Neural cell (in vitro differentiated cells): Measurements from ENCODE around the gene CBLB. TPM values are rescaled to one million over a fixed set of nuclear protein-coding genes. Genes with fewer than 3 reads are reported as not detected.

Experiments used
- H2AFZ ChIP-seq: fragments of 200-600, 300-800 bp; sonication (generic), shearing (Covaris generic); 2 replicates; pipeline ENCODE4 v1.6.0; 2014; ENCODE audit warnings: low read depth, mild to moderate bottlenecking, antibody characterized with exemption, low read length, moderate library complexity
- H3F3A ChIP-seq: fragments of 200-600 bp; shearing (Covaris generic); 2 replicates; pipeline ENCODE4 v1.6.1; 2016; ENCODE audit warnings: mild to moderate bottlenecking, moderate library complexity, mixed read lengths, antibody characterized with exemption, low read length; ENCODE audit not compliant: insufficient read depth, poor library complexity, severe bottlenecking
- H3K27ac ChIP-seq: fragments of 200-600, 300-800 bp; sonication (generic), shearing (Covaris generic); 2 replicates; pipeline ENCODE4 v1.5.1; 2014; ENCODE audit warnings: mild to moderate bottlenecking, low read length, moderate library complexity
- H3K27me3 ChIP-seq: fragments of 300-800, 200-600 bp; sonication (generic), shearing (Covaris generic); 2 replicates; pipeline ENCODE4 v1.6.0; 2014; ENCODE audit warnings: mild to moderate bottlenecking, low read depth, low read length, moderate library complexity; ENCODE audit not compliant: insufficient read depth
- H3K36me3 ChIP-seq: fragments of 300-800, 200-600 bp; sonication (generic), shearing (Covaris generic); 2 replicates; pipeline ENCODE4 v1.5.1; 2014; ENCODE audit warnings: mild to moderate bottlenecking, antibody characterized with exemption, low read length, moderate library complexity; ENCODE audit not compliant: insufficient read depth
- H3K4me2 ChIP-seq: fragments of 300-800, 200-600 bp; sonication (generic), shearing (Covaris generic); 2 replicates; pipeline ENCODE4 v1.6.0; 2014; ENCODE audit warnings: mild to moderate bottlenecking, low read length
- H3K4me3 ChIP-seq: fragments of 300-800, 200-600 bp; sonication (generic), shearing (Covaris generic); 2 replicates; pipeline ENCODE4 v1.5.1; 2014; ENCODE audit warnings: mild to moderate bottlenecking, low read length, moderate library complexity
- H3K79me2 ChIP-seq: fragments of 200-600 bp; shearing (Covaris generic); replicated peaks from 2 replicates; pipeline ENCODE4 v1.6.0; 2014; ENCODE audit warnings: mild to moderate bottlenecking, low read length, moderate library complexity; ENCODE audit not compliant: insufficient read depth
- H3K9ac ChIP-seq: fragments of 300-800, 200-600 bp; sonication (generic), shearing (Covaris generic); 2 replicates; pipeline ENCODE4 v1.6.1; 2016; ENCODE audit warnings: mild to moderate bottlenecking, low read length, mixed read lengths
- H3K9me2 ChIP-seq: fragments of 200-600 bp; shearing (Covaris generic); 2 replicates; pipeline ENCODE4 v1.6.1; 2016; ENCODE audit warnings: mild to moderate bottlenecking, low read length, mixed read lengths; ENCODE audit not compliant: insufficient read depth
- H3K9me3 ChIP-seq: fragments of 200-600, 300-800 bp; sonication (generic), shearing (Covaris generic); 2 replicates; pipeline ENCODE4 v1.6.1; 2016; ENCODE audit warnings: mild to moderate bottlenecking, mixed run types, low read length, moderate library complexity, mixed read lengths
- H4K20me1 ChIP-seq: fragments of 200-600 bp; shearing (Covaris generic); 2 replicates; pipeline ENCODE4 v1.6.1; 2016; ENCODE audit warnings: mild to moderate bottlenecking, mixed run types; ENCODE audit not compliant: insufficient read depth
- CTCF ChIP-seq: fragments of 450-650 bp; IDR thresholded peaks from 2 replicates; pipeline ENCODE4 v1.5.1; 2014; ENCODE audit warnings: antibody characterized with exemption, mild to moderate bottlenecking, moderate library complexity; ENCODE audit not compliant: poor library complexity, severe bottlenecking
- EP300 ChIP-seq: fragments of 450-650 bp; conservative IDR thresholded peaks from 2 replicates; pipeline ENCODE4 v1.6.1; 2014; ENCODE audit warnings: antibody characterized with exemption, mild to moderate bottlenecking, moderate library complexity; ENCODE audit not compliant: poor library complexity, severe bottlenecking
- EZH2 ChIP-seq: fragments of 200-600, 300-800 bp; shearing (Covaris generic), sonication (generic); IDR thresholded peaks from 2 replicates; pipeline ENCODE4 v1.6.1; 2014; ENCODE audit warnings: antibody characterized with exemption, low read length, borderline replicate concordance, mild to moderate bottlenecking; ENCODE audit not compliant: insufficient read depth, poor library complexity, severe bottlenecking
- MXI1 ChIP-seq: fragments of 450-650 bp; conservative IDR thresholded peaks from 2 replicates; pipeline ENCODE4 v1.6.1; 2014; ENCODE audit warnings: antibody characterized with exemption, mild to moderate bottlenecking; ENCODE audit not compliant: poor library complexity, severe bottlenecking
- POLR2AphosphoS5 ChIP-seq: IDR thresholded peaks from 2 replicates; pipeline ENCODE4 v1.6.1; 2012
- RAD21 ChIP-seq: fragments of 450-650 bp; conservative IDR thresholded peaks from 2 replicates; pipeline ENCODE4 v1.6.1; 2014; ENCODE audit warnings: antibody characterized with exemption, mild to moderate bottlenecking, moderate library complexity
- SMC3 ChIP-seq: fragments of 450-650 bp; conservative IDR thresholded peaks from 2 replicates; pipeline ENCODE4 v1.6.1; 2014; ENCODE audit warnings: antibody characterized with exemption, mild to moderate bottlenecking, moderate library complexity; ENCODE audit not compliant: poor library complexity
- TAF1 ChIP-seq: IDR thresholded peaks from 2 replicates; pipeline ENCODE4 v1.6.1; 2012; ENCODE audit warnings: low read depth
- polyA minus RNA-seq: library from RNA; depleted of rRNA, polyadenylated mRNA; stranded (reverse); fragments of >200 nt; gene quantifications from 2 replicates; pipeline ENCODE4 v1.2.3, GENCODE V29; 2014
- polyA plus RNA-seq: library from polyadenylated mRNA; depleted of rRNA; stranded (reverse); fragments of >200 nt; gene quantifications from 2 replicates; pipeline ENCODE4 v1.2.3, GENCODE V29; 2014
- TF ChIP-seq, protein P1 (sequence below): IDR thresholded peaks from 2 replicates; pipeline ENCODE4 v1.6.1; 2012; ENCODE audit warnings: borderline replicate concordance

CBLB gene
- polyA plus RNA-seq (32.6 and 36.4 TPM in 2 replicates), polyA minus RNA-seq (120 and 212 TPM in 2 replicates)

DNA sequence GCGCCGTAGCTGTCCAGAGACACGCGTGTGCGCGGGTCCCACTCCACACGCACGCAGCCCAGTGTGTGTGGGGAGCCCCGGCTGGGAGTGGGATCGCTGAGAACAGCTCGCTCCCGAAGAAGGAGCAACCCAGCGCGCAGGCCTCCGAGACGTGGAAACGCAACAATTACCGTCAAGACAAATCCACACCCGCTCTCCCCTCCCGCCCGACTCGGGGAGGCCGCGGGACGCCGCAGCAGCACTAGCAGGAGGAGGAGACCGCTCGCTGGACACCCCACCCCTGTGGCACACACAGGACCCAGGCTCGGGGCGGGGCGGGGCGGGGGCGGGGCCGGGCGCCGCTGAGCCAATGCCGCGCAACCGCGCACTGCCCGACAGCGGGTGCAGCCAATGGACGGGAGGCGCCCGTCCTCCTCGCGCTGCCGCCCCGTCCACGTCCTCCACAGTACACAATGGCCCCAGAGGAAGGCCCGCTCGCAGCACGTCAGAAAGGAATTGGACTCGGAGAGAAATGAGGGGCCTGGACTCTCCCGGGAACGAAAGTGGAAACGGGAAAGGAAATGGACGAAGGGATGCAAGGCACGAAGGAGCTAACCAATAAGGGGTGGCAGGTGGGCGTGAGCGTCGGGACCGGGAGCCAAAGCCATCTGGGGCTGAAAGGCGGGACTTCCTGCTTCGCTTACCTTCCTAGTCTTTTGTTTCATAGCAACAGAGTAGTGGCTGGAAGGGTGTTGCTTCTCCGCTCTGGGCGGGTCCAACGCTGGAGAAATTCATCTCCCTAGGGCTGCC is at the start of gene CBLB:
CBLB (minus strand) TSS at position 271 of the 789 bp plus-strand sequence. CDS start 1,435 bp downstream, outside the sequence.
- Histone ChIP-seq H3K4me2 (peak within 1 kb of the TSS; percentile 81), H3K79me2 (peaks cover 51% of the 10 kb centered on the region), H3F3A (no peaks in the 10 kb centered on the region), H3K27ac (peak within 1 kb of the TSS; percentile 96), H3K9me2 (no peaks in the 10 kb centered on the region), H3K9ac (peak within 1 kb of the TSS; percentile 90), H3K27me3 (no peaks in the 10 kb centered on the region), H3K36me3 (no peaks in the 10 kb centered on the region), H3K9me3 (no peaks in the 10 kb centered on the region), H3K4me3 (peak within 1 kb of the TSS; percentile 87), H2AFZ (peak within 1 kb of the TSS; percentile 58), H4K20me1 (no peaks in the 10 kb centered on the region)
- TF ChIP-seq CTCF: no peak
- TF ChIP-seq TAF1: peak; percentile 71
- TF ChIP-seq SMC3: peak; percentile 47
- peak; percentile 40 for TF ChIP-seq RAD21
- no peak for TF ChIP-seq EZH2
- TF ChIP-seq MXI1: peak; percentile 74
- TF ChIP-seq EP300: no peak
- TF ChIP-seq POLR2AphosphoS5: peak; percentile 70
- TF ChIP-seq, protein P1, sequence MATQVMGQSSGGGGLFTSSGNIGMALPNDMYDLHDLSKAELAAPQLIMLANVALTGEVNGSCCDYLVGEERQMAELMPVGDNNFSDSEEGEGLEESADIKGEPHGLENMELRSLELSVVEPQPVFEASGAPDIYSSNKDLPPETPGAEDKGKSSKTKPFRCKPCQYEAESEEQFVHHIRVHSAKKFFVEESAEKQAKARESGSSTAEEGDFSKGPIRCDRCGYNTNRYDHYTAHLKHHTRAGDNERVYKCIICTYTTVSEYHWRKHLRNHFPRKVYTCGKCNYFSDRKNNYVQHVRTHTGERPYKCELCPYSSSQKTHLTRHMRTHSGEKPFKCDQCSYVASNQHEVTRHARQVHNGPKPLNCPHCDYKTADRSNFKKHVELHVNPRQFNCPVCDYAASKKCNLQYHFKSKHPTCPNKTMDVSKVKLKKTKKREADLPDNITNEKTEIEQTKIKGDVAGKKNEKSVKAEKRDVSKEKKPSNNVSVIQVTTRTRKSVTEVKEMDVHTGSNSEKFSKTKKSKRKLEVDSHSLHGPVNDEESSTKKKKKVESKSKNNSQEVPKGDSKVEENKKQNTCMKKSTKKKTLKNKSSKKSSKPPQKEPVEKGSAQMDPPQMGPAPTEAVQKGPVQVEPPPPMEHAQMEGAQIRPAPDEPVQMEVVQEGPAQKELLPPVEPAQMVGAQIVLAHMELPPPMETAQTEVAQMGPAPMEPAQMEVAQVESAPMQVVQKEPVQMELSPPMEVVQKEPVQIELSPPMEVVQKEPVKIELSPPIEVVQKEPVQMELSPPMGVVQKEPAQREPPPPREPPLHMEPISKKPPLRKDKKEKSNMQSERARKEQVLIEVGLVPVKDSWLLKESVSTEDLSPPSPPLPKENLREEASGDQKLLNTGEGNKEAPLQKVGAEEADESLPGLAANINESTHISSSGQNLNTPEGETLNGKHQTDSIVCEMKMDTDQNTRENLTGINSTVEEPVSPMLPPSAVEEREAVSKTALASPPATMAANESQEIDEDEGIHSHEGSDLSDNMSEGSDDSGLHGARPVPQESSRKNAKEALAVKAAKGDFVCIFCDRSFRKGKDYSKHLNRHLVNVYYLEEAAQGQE: peak; percentile 59

DNA sequence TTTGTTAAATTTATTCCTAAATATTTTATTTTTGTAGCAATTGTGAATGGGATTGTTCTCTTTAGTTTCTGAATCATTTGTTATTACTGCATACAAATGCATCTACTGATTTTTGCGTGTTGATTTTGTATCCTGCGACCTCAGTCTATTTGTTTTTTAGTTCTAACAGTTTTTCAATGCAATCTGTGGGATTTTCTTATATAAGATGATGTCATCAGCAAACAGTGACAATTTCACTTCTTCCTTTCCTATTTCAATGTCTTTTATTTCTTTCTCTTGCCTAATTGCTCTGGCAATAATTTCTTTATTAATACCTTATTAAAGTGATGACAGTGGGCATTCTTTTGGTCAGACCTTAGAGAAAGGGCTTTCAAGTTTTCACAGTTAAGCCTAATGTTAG is 48.0 kb upstream of the CBLB start:
- Histone ChIP-seq H3K9ac (no peak overlapping the region), H3K9me2 (no peaks in the 10 kb centered on the region), H4K20me1 (no peaks in the 10 kb centered on the region), H3K36me3 (no peaks in the 10 kb centered on the region), H3K4me2 (no peak overlapping the region), H3K27ac (no peak overlapping the region), H3K27me3 (no peaks in the 10 kb centered on the region), H2AFZ (no peak overlapping the region), H3K9me3 (peaks cover 10% of the 10 kb centered on the region), H3K4me3 (no peak overlapping the region), H3K79me2 (no peaks in the 10 kb centered on the region), H3F3A (no peaks in the 10 kb centered on the region)
- no peak for TF ChIP-seq TAF1
- TF ChIP-seq, protein P1: no peak
- no peak for TF ChIP-seq EZH2
- TF ChIP-seq EP300: no peak
- no peak for TF ChIP-seq CTCF
- no peak for TF ChIP-seq SMC3
- no peak for TF ChIP-seq RAD21
- no peak for TF ChIP-seq MXI1
- TF ChIP-seq POLR2AphosphoS5: no peak
